Karpas-422 (cell line): Measurements from ENCODE around the gene HERC2. TPM values are rescaled to one million over a fixed set of nuclear protein-coding genes. Genes with fewer than 3 reads are reported as not detected.
A peak's percentile ranks its signal among the peaks of the same experiment; 100 is the strongest.
"Not testable (repeated sequence)": the region's sequence is repeated elsewhere in the genome, so short reads cannot be mapped to it uniquely, and the experiment has no call there.

Experiments used
- DNase-seq: peaks from one replicate; pipeline ENCODE4 v3.0.0-alpha.2; 2015
- H2AFZ ChIP-seq: fragments of 200-600 bp; sonication (generic); 2 replicates; pipeline ENCODE4 v1.6.1; 2014; ENCODE audit warnings: antibody characterized with exemption, low read length, mixed read lengths
- H3K27ac ChIP-seq: fragments of 200-600 bp; sonication (generic); 2 replicates; pipeline ENCODE4 v1.5.1; 2014; ENCODE audit warnings: mild to moderate bottlenecking, low read length, moderate library complexity
- H3K27me3 ChIP-seq: fragments of 200-600 bp; sonication (generic); 2 replicates; pipeline ENCODE4 v1.6.1; 2014; ENCODE audit warnings: low read length, mixed read lengths
- H3K36me3 ChIP-seq: fragments of 200-600 bp; sonication (generic); 2 replicates; pipeline ENCODE4 v1.6.1; 2014; ENCODE audit warnings: low read length, mixed read lengths; ENCODE audit not compliant: insufficient read depth
- H3K4me1 ChIP-seq: fragments of 200-600 bp; sonication (generic); 2 replicates; pipeline ENCODE4 v1.6.1; 2014; ENCODE audit warnings: mild to moderate bottlenecking, low read length, mixed read lengths
- H3K4me2 ChIP-seq: fragments of 200-600 bp; sonication (generic); 2 replicates; pipeline ENCODE4 v1.6.1; 2014; ENCODE audit warnings: low read length, low read depth, mild to moderate bottlenecking; ENCODE audit not compliant: poor library complexity, severe bottlenecking
- H3K4me3 ChIP-seq: fragments of 200-600 bp; sonication (generic); 2 replicates; pipeline ENCODE4 v1.5.1; 2014; ENCODE audit warnings: mild to moderate bottlenecking, antibody characterized with exemption, low read length, mixed read lengths
- H3K79me2 ChIP-seq: fragments of 200-600 bp; sonication (generic); 2 replicates; pipeline ENCODE4 v1.6.1; 2014; ENCODE audit warnings: mild to moderate bottlenecking, low read length, mixed read lengths
- H3K9ac ChIP-seq: fragments of 200-600 bp; sonication (generic); 2 replicates; pipeline ENCODE4 v1.6.0; 2014; ENCODE audit warnings: low read length
- H3K9me2 ChIP-seq: fragments of 200-600 bp; sonication (generic), shearing (Covaris generic); replicated peaks from 2 replicates; pipeline ENCODE4 v1.6.0; 2014; ENCODE audit warnings: mild to moderate bottlenecking, low read length, moderate library complexity; ENCODE audit not compliant: insufficient read depth
- H3K9me3 ChIP-seq: fragments of 300-700, 200-600 bp; sonication (generic); 2 replicates; pipeline ENCODE4 v1.6.1; 2014; ENCODE audit warnings: low read length, mixed read lengths
- H4K20me1 ChIP-seq: fragments of 200-600 bp; sonication (generic); 2 replicates; pipeline ENCODE4 v1.6.1; 2014; ENCODE audit warnings: mild to moderate bottlenecking, antibody characterized with exemption, low read length, low read depth; ENCODE audit not compliant: insufficient read depth
- total RNA-seq: library from RNA; depleted of rRNA; stranded (reverse); fragments of >200 nt; shearing (Covaris generic); gene quantifications from 2 replicates; pipeline ENCODE4 v1.2.3, GENCODE V29; 2014; ENCODE audit warnings: low replicate concordance; rRNA removed

Gene HERC2
- total RNA-seq, result 47.4 and 58.7 TPM in 2 replicates

DNA sequence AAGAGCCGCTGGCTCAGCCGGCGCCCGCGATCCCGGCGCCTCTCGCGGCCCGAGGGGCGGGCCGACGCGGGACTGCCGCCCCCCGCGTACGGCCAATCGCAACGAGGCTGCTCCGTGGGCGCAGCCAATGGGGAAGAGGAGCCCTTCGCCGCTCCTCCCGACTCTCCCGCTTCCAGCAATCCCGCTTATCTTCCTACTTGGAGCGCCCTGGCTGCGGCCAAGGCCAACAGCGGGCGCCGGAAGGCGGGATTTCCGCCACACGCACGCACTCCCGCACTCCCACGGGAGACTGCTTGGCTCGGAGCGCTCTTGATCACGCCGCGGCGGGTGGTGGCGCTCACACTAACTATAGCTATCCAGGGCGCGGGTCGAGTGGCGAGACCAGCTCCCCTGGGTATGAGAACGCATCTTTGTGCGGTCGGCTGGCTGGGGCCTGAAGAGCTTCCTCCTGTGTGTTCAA lies at the start of gene HERC2:
TSS of gene HERC2 (minus strand) at position 51 of the 460 bp plus-strand sequence. CDS start 746 bp downstream, outside the sequence.
- Histone ChIP-seq H3K4me3 (peak within 1 kb of the TSS; percentile 49; the same call in 1 of the 2 replicates), H3K4me2 (peak within 1 kb of the TSS; percentile 47), H3K9ac (peak within 1 kb of the TSS; percentile 49; the same call in 1 of the 2 replicates), H3K79me2 (peaks cover 18% of the 10 kb centered on the region)
- not testable (repeated sequence) for H4K20me1 ChIP-seq, H3K9me3 ChIP-seq, H3K27ac ChIP-seq, H3K9me2 ChIP-seq, H3K36me3 ChIP-seq, H3K4me1 ChIP-seq, H2AFZ ChIP-seq, DNase-seq, H3K27me3 ChIP-seq

GRCh38 chr15:28365502-28365901 lies 43.5 kb upstream of the HERC2 start:
- DNase-seq, H3K9me2 ChIP-seq, H3K27me3 ChIP-seq, H3K4me1 ChIP-seq, H3K9me3 ChIP-seq, H3K9ac ChIP-seq, H2AFZ ChIP-seq, H4K20me1 ChIP-seq, H3K36me3 ChIP-seq, H3K4me3 ChIP-seq, H3K27ac ChIP-seq, H3K4me2 ChIP-seq, H3K79me2 ChIP-seq: not testable (repeated sequence)

GRCh38 chr15:28357984-28358383 lies 36.0 kb upstream of the HERC2 start, which contains the start of gene GOLGA6L24:
Gene GOLGA6L24, minus strand, starts transcription at chr15:28358084. Its CDS starts 61 bp downstream, at chr15:28358023.
- H4K20me1 ChIP-seq, H3K9ac ChIP-seq, H3K4me3 ChIP-seq, H3K4me2 ChIP-seq, H3K9me3 ChIP-seq, H3K4me1 ChIP-seq, H3K36me3 ChIP-seq, H3K9me2 ChIP-seq, H2AFZ ChIP-seq, DNase-seq, H3K27me3 ChIP-seq, H3K27ac ChIP-seq, H3K79me2 ChIP-seq: not testable (repeated sequence)

- H3K9me3 ChIP-seq, DNase-seq, H3K4me1 ChIP-seq, H4K20me1 ChIP-seq, H2AFZ ChIP-seq, H3K27ac ChIP-seq, H3K27me3 ChIP-seq, H3K9me2 ChIP-seq: not testable (repeated sequence)
- Histone ChIP-seq H3K36me3 (peaks cover 13% of the 10 kb centered on the region; the same call in 1 of the 2 replicates), H3K79me2 (peaks cover 24% of the 10 kb centered on the region), H3K9ac (peak overlapping the region; percentile 49; the same call in 1 of the 2 replicates), H3K4me3 (peak overlapping the region; percentile 49; the same call in 1 of the 2 replicates), H3K4me2 (peak overlapping the region; percentile 47)
Observed at GRCh38 chr15:28321358-28322078, 461 bp downstream of the HERC2 start.

DNA sequence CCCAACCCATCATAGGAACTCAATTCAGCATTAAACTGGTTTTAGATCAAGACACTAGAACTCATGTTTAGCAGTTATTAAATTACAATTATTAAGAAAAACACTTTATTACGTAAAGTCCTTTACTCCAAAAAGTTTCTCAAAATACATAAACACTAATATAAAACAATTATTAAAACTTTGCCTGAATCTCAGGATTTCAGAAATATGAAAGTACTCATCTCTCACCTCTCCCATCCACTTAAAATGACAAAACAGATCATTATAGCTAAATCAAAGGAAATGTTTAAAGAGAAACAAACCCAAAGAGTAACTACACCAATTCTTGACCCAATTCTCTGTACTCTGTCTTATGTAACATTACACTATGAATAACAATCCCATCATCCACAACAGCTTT lies 2.3 kb downstream of the HERC2 start:
- not testable (repeated sequence) for H3K9me3 ChIP-seq, H3K9ac ChIP-seq, H2AFZ ChIP-seq, H3K9me2 ChIP-seq, H3K4me2 ChIP-seq, H3K4me1 ChIP-seq, H3K27ac ChIP-seq, H3K4me3 ChIP-seq, H4K20me1 ChIP-seq, DNase-seq, H3K27me3 ChIP-seq
- Histone ChIP-seq H3K36me3 (peaks cover 15% of the 10 kb centered on the region; the same call in 1 of the 2 replicates), H3K79me2 (peaks cover 32% of the 10 kb centered on the region)

GRCh38 chr15:28318828-28319227 lies 3.2 kb downstream of the HERC2 start:
- H2AFZ ChIP-seq, H3K9me3 ChIP-seq, H3K9ac ChIP-seq, H3K9me2 ChIP-seq, H3K4me2 ChIP-seq, H3K27ac ChIP-seq, DNase-seq, H4K20me1 ChIP-seq, H3K4me1 ChIP-seq, H3K4me3 ChIP-seq, H3K27me3 ChIP-seq: not testable (repeated sequence)
- peaks cover 16% of the 10 kb centered on the region; the same call in 1 of the 2 replicates for H3K36me3 ChIP-seq
- H3K79me2 ChIP-seq, result peaks cover 36% of the 10 kb centered on the region

- H4K20me1 ChIP-seq, H3K4me3 ChIP-seq, H3K27ac ChIP-seq, H3K27me3 ChIP-seq, H3K4me1 ChIP-seq, H3K9me2 ChIP-seq, H3K9me3 ChIP-seq, H3K9ac ChIP-seq, H3K4me2 ChIP-seq, H2AFZ ChIP-seq, DNase-seq: not testable (repeated sequence)
- H3K36me3 ChIP-seq, result peaks cover 16% of the 10 kb centered on the region; the same call in 1 of the 2 replicates
- peaks cover 40% of the 10 kb centered on the region for H3K79me2 ChIP-seq
Observed at GRCh38 chr15:28318122-28318521, 3.9 kb downstream of the HERC2 start.

GRCh38 chr15:28316958-28317357 lies 5.0 kb downstream of the HERC2 start:
- H2AFZ ChIP-seq, H3K27ac ChIP-seq, DNase-seq, H3K27me3 ChIP-seq, H4K20me1 ChIP-seq, H3K9me2 ChIP-seq, H3K9ac ChIP-seq, H3K4me2 ChIP-seq, H3K4me3 ChIP-seq, H3K4me1 ChIP-seq, H3K9me3 ChIP-seq: not testable (repeated sequence)
- Histone ChIP-seq H3K79me2 (peaks cover 40% of the 10 kb centered on the region), H3K36me3 (peaks cover 16% of the 10 kb centered on the region; the same call in 1 of the 2 replicates)
